ENCODE data around the gene TDG.

Gene TDG

GRCh38 chr12:103962493-103962892 is 3.2 kb upstream of the TDG start:
- Histone ChIP-seq H3K4ac (ENCODE audit: low read depth in 1 of 2, low read length in 2 of 2) (no peak overlapping the region), H3K4me3 (ENCODE audit: insufficient read depth in 1 of 2, low read depth in 1 of 2, low read length in 2 of 2) (no peak overlapping the region), H3K27me3 (ENCODE audit: control insufficient read depth in 1 of 2, insufficient read depth in 1 of 2, low read length in 2 of 2) (no peaks in the 10 kb centered on the region), H3K18ac (ENCODE audit: low read depth in 1 of 2, low read length in 2 of 2) (no peak overlapping the region), H3K4me1 (ENCODE audit: control insufficient read depth, insufficient read depth, low read depth, low read length) (peaks cover 10% of the 10 kb centered on the region), H2AFZ (ENCODE audit: low read depth, low read length) (no peak overlapping the region), H4K91ac (ENCODE audit: low read length) (no peak overlapping the region), H3K23ac (ENCODE audit: low read length in 2 of 2) (no peak overlapping the region), H3K9me3 (ENCODE audit: control insufficient read depth, low read length) (no peaks in the 10 kb centered on the region), H4K8ac (ENCODE audit: low read length) (no peak overlapping the region), H3K9ac (ENCODE audit: low read length) (no peak overlapping the region), H2AK5ac (ENCODE audit: low read length, severe bottlenecking) (no peak overlapping the region), H3K4me2 (ENCODE audit: low read length, poor library complexity, severe bottlenecking) (no peak overlapping the region), H3K27ac (ENCODE audit: low read length, poor library complexity, severe bottlenecking) (no peak overlapping the region), H2BK120ac (ENCODE audit: low read depth, low read length) (no peak overlapping the region), H3K14ac (ENCODE audit: low read length in 2 of 2) (no peak overlapping the region), H3K79me1 (replicated peaks; ENCODE audit: low read length, poor library complexity, severe bottlenecking) (peaks cover 11% of the 10 kb centered on the region), H2BK12ac (ENCODE audit: low read length in 2 of 2) (no peak overlapping the region), H3K36me3 (ENCODE audit: control insufficient read depth in 1 of 2, insufficient read depth in 2 of 2, low read depth in 1 of 2, low read length in 2 of 2) (no peaks in the 10 kb centered on the region), H2BK15ac (ENCODE audit: low read depth, poor library complexity, severe bottlenecking) (no peak overlapping the region), H2BK5ac (ENCODE audit: low read depth, low read length, poor library complexity, severe bottlenecking) (no peak overlapping the region)
- DNase-seq, result peak; percentile 15
- WGBS, result 81% methylated on average over 1 of the region's 1 CpG

- peak overlapping the region; percentile 99 for H3K9ac ChIP-seq (ENCODE audit: low read length)
- no peak overlapping the region for H2BK5ac ChIP-seq (ENCODE audit: low read depth, low read length, poor library complexity, severe bottlenecking)
- no peak overlapping the region for H2BK15ac ChIP-seq (ENCODE audit: low read depth, poor library complexity, severe bottlenecking)
- H2AFZ ChIP-seq (ENCODE audit: low read depth, low read length), result no peak overlapping the region
- peak overlapping the region; percentile 86 for H3K4me2 ChIP-seq (ENCODE audit: low read length, poor library complexity, severe bottlenecking)
- no peak overlapping the region for H3K18ac ChIP-seq (ENCODE audit: low read depth in 1 of 2, low read length in 2 of 2)
- no peak overlapping the region for H4K8ac ChIP-seq (ENCODE audit: low read length)
- DNase-seq, result no peak
- H3K27me3 ChIP-seq (ENCODE audit: control insufficient read depth in 1 of 2, insufficient read depth in 1 of 2, low read length in 2 of 2), result no peaks in the 10 kb centered on the region
- no peak overlapping the region for H3K4ac ChIP-seq (ENCODE audit: low read depth in 1 of 2, low read length in 2 of 2)
- peak overlapping the region in 1 of 2 experiments; percentile 74 for H3K14ac ChIP-seq (ENCODE audit: low read length in 2 of 2)
- peaks cover 11% of the 10 kb centered on the region for H3K4me1 ChIP-seq (ENCODE audit: control insufficient read depth, insufficient read depth, low read depth, low read length)
- H2AK5ac ChIP-seq (ENCODE audit: low read length, severe bottlenecking), result no peak overlapping the region
- no peak overlapping the region for H3K27ac ChIP-seq (ENCODE audit: low read length, poor library complexity, severe bottlenecking)
- H3K79me1 ChIP-seq (replicated peaks; ENCODE audit: low read length, poor library complexity, severe bottlenecking), result peaks cover 11% of the 10 kb centered on the region
- no peak overlapping the region for H2BK120ac ChIP-seq (ENCODE audit: low read depth, low read length)
- no peak overlapping the region for H3K23ac ChIP-seq (ENCODE audit: low read length in 2 of 2)
- H3K9me3 ChIP-seq (ENCODE audit: control insufficient read depth, low read length), result no peaks in the 10 kb centered on the region
- H3K36me3 ChIP-seq (ENCODE audit: control insufficient read depth in 1 of 2, insufficient read depth in 2 of 2, low read depth in 1 of 2, low read length in 2 of 2), result peaks cover 0 to 4% of the 10 kb centered on the region in 2 experiments
- peak overlapping the region in 1 of 2 experiments; percentile 99 for H3K4me3 ChIP-seq (ENCODE audit: insufficient read depth in 1 of 2, low read depth in 1 of 2, low read length in 2 of 2)
- 38% methylated on average over 1 of the region's 3 CpGs for WGBS
- H2BK12ac ChIP-seq (ENCODE audit: low read length in 2 of 2), result no peak overlapping the region
- H4K91ac ChIP-seq (ENCODE audit: low read length), result no peak overlapping the region
These were observed 867 bp upstream of the TDG start for GRCh38 chr12:103964805-103965204.

- peak overlapping the region; percentile 39 for H2BK5ac ChIP-seq (ENCODE audit: low read depth, low read length, poor library complexity, severe bottlenecking)
- H3K23ac ChIP-seq (ENCODE audit: low read length in 2 of 2), result no peak overlapping the region
- no peak overlapping the region for H2AFZ ChIP-seq (ENCODE audit: low read depth, low read length)
- H4K8ac ChIP-seq (ENCODE audit: low read length), result peak overlapping the region; percentile 99
- no peak for DNase-seq
- peak overlapping the region; percentile 69 for H2BK15ac ChIP-seq (ENCODE audit: low read depth, poor library complexity, severe bottlenecking)
- H3K18ac ChIP-seq (ENCODE audit: low read depth in 1 of 2, low read length in 2 of 2), result peak overlapping the region; percentile 50 to 100
- peak overlapping the region; percentile 83 to 99 for H3K4me3 ChIP-seq (ENCODE audit: insufficient read depth in 1 of 2, low read depth in 1 of 2, low read length in 2 of 2)
- no peaks in the 10 kb centered on the region for H3K27me3 ChIP-seq (ENCODE audit: control insufficient read depth in 1 of 2, insufficient read depth in 1 of 2, low read length in 2 of 2)
- H4K91ac ChIP-seq (ENCODE audit: low read length), result peak overlapping the region; percentile 94
- peak overlapping the region; percentile 57 for H3K27ac ChIP-seq (ENCODE audit: low read length, poor library complexity, severe bottlenecking)
- H3K4me2 ChIP-seq (ENCODE audit: low read length, poor library complexity, severe bottlenecking), result peak overlapping the region; percentile 86
- H3K4me1 ChIP-seq (ENCODE audit: control insufficient read depth, insufficient read depth, low read depth, low read length), result peaks cover 10% of the 10 kb centered on the region
- H2BK12ac ChIP-seq (ENCODE audit: low read length in 2 of 2), result no peak overlapping the region
- peak overlapping the region; percentile 14 to 74 for H3K14ac ChIP-seq (ENCODE audit: low read length in 2 of 2)
- peak overlapping the region; percentile 99 for H3K9ac ChIP-seq (ENCODE audit: low read length)
- H2BK120ac ChIP-seq (ENCODE audit: low read depth, low read length), result peak overlapping the region; percentile 85
- WGBS, result 1% methylated on average over 7 of the region's 11 CpGs
- peak overlapping the region; percentile 92 for H2AK5ac ChIP-seq (ENCODE audit: low read length, severe bottlenecking)
- H3K9me3 ChIP-seq (ENCODE audit: control insufficient read depth, low read length), result no peaks in the 10 kb centered on the region
- H3K36me3 ChIP-seq (ENCODE audit: control insufficient read depth in 1 of 2, insufficient read depth in 2 of 2, low read depth in 1 of 2, low read length in 2 of 2), result peaks cover 0 to 5% of the 10 kb centered on the region in 2 experiments
- peaks cover 11% of the 10 kb centered on the region for H3K79me1 ChIP-seq (replicated peaks; ENCODE audit: low read length, poor library complexity, severe bottlenecking)
- H3K4ac ChIP-seq (ENCODE audit: low read depth in 1 of 2, low read length in 2 of 2), result peak overlapping the region; percentile 88 to 95
These were observed 450 bp upstream of the TDG start for GRCh38 chr12:103965255-103965589.

GRCh38 chr12:103966736-103967135 is 1.1 kb downstream of the TDG start:
- 29% methylated on average over 1 of the region's 1 CpG for WGBS
- peak overlapping the region in 1 of 2 experiments; percentile 99 for H3K4me3 ChIP-seq (ENCODE audit: insufficient read depth in 1 of 2, low read depth in 1 of 2, low read length in 2 of 2)
- no peak overlapping the region for H4K91ac ChIP-seq (ENCODE audit: low read length)
- H2BK120ac ChIP-seq (ENCODE audit: low read depth, low read length), result no peak overlapping the region
- DNase-seq, result peak; percentile 17
- no peak overlapping the region for H4K8ac ChIP-seq (ENCODE audit: low read length)
- H2BK5ac ChIP-seq (ENCODE audit: low read depth, low read length, poor library complexity, severe bottlenecking), result no peak overlapping the region
- no peak overlapping the region for H3K4ac ChIP-seq (ENCODE audit: low read depth in 1 of 2, low read length in 2 of 2)
- no peak overlapping the region for H3K14ac ChIP-seq (ENCODE audit: low read length in 2 of 2)
- H2AFZ ChIP-seq (ENCODE audit: low read depth, low read length), result no peak overlapping the region
- peak overlapping the region; percentile 79 for H3K4me2 ChIP-seq (ENCODE audit: low read length, poor library complexity, severe bottlenecking)
- no peaks in the 10 kb centered on the region for H3K9me3 ChIP-seq (ENCODE audit: control insufficient read depth, low read length)
- no peak overlapping the region for H3K18ac ChIP-seq (ENCODE audit: low read depth in 1 of 2, low read length in 2 of 2)
- H2BK15ac ChIP-seq (ENCODE audit: low read depth, poor library complexity, severe bottlenecking), result no peak overlapping the region
- peaks cover 9% of the 10 kb centered on the region for H3K79me1 ChIP-seq (replicated peaks; ENCODE audit: low read length, poor library complexity, severe bottlenecking)
- peak overlapping the region; percentile 99 for H3K9ac ChIP-seq (ENCODE audit: low read length)
- H3K27ac ChIP-seq (ENCODE audit: low read length, poor library complexity, severe bottlenecking), result peak overlapping the region; percentile 92
- no peak overlapping the region for H2BK12ac ChIP-seq (ENCODE audit: low read length in 2 of 2)
- H3K4me1 ChIP-seq (ENCODE audit: control insufficient read depth, insufficient read depth, low read depth, low read length), result peaks cover 12% of the 10 kb centered on the region
- H3K27me3 ChIP-seq (ENCODE audit: control insufficient read depth in 1 of 2, insufficient read depth in 1 of 2, low read length in 2 of 2), result no peaks in the 10 kb centered on the region
- H2AK5ac ChIP-seq (ENCODE audit: low read length, severe bottlenecking), result no peak overlapping the region
- no peak overlapping the region for H3K23ac ChIP-seq (ENCODE audit: low read length in 2 of 2)
- H3K36me3 ChIP-seq (ENCODE audit: control insufficient read depth in 1 of 2, insufficient read depth in 2 of 2, low read depth in 1 of 2, low read length in 2 of 2), result peaks cover 0 to 9% of the 10 kb centered on the region in 2 experiments
